A549 (cell line): ENCODE measurements around the gene TUBA4B.

Experiments
- CEBPB ChIP-seq, 2 experiments: fragments of >200 bp in 1 of 2; sonication (Bioruptor Twin) in 1 of 2; formaldehyde crosslinking in 1 of 2; IDR thresholded peaks; 2 replicates each; pipeline ENCODE4 v1.6.1; 2012 to 2016
- EHMT2 ChIP-seq: fragments of 200-600 bp; sonication (generic); IDR thresholded peaks from 2 replicates; pipeline ENCODE4 v1.6.1; 2016; ENCODE audit warnings: antibody characterized with exemption, low read depth, mild to moderate bottlenecking, moderate library complexity
- EP300 ChIP-seq, 2 experiments: fragments of >200 bp; sonication (Bioruptor Twin); formaldehyde crosslinking; IDR thresholded peaks; 2 replicates in 1 of 2; 3 replicates in 1 of 2; pipeline ENCODE4 v1.6.1; 2016 to 2017
- MAFK ChIP-seq: fragments of 450-650 bp; IDR thresholded peaks from 2 replicates; pipeline ENCODE4 v1.6.1; 2014; ENCODE audit not compliant: partially characterized antibody
- POLR2A ChIP-seq: IDR thresholded peaks from 2 replicates; pipeline ENCODE4 v1.6.1; 2012; ENCODE audit warnings: mild to moderate bottlenecking, low read length
- RAD21 ChIP-seq, 2 experiments: fragments of >200 bp in 1 of 2; sonication (Bioruptor Twin) in 1 of 2; formaldehyde crosslinking in 1 of 2; IDR thresholded peaks in 1 of 2; conservative IDR thresholded peaks in 1 of 2; 2 replicates in 1 of 2; 3 replicates in 1 of 2; pipeline ENCODE4 v1.6.1; 2012 to 2018; ENCODE audit warnings: inconsistent platforms in 1 of 2
- RARB ChIP-seq: fragments of 250-450 bp; sonication (Bioruptor Pico); IDR thresholded peaks from 2 replicates; pipeline ENCODE4 v1.8.0; 2021; ENCODE audit warnings: mild to moderate bottlenecking, moderate library complexity
- RFX5 ChIP-seq: fragments of 450-650 bp; IDR thresholded peaks from 2 replicates; pipeline ENCODE4 v1.7.1; 2014; ENCODE audit warnings: antibody characterized with exemption, mild to moderate bottlenecking, moderate library complexity
- TF ChIP-seq, protein P1 (sequence below): fragments of >200 bp; sonication (Bioruptor Twin); formaldehyde crosslinking; IDR thresholded peaks from 3 replicates; pipeline ENCODE4 v1.5.1; 2016
- TF ChIP-seq, protein P2 (sequence below): fragments of 200-600 bp; sonication (generic); IDR thresholded peaks from 2 replicates; pipeline ENCODE4 v1.6.1; 2016; ENCODE audit warnings: antibody characterized with exemption, mild to moderate bottlenecking, moderate library complexity
- TF ChIP-seq, protein P3 (sequence below): IDR thresholded peaks from 2 replicates; pipeline ENCODE4 v1.6.1; 2012

DNA sequence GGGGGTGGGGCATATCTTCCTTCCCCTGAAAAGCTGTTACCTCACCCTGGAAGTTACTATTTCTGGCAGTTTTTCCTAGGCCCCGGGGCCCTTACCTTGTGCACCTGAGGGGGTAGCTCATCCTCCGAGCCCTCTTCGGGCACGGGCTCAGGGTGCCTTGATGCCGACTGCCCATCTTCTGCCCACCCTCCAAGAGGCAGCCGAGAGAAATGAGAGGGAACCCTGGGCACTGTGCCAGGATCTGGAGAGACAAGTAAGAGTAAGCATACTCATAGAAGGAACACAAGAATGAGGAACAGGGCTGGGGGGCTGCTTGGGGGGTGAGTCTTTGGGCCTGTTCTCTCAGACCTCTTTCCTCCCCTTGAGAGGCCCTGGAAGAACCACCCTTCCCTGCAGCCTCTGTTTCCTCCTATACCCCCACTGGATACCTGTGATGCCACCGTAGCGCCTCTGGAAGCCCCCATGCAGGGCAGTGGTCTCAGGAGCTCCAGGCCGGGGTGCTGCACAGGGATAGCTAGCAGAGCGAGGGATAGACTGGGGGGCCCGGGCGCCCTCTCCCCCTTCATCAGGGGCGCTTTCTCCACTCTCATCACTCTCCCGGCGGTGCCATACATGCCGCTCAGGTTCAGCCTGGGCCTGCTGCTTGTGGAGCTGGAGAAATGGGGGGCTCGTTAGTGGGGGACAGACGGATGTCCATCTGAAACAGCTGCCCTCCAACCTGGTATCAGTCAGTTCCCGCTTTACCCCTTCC, 32.2 kb upstream of the TUBA4B start:
- TF ChIP-seq CEBPB (IDR thresholded peaks at IDR 0.05): no peak
- TF ChIP-seq RARB: no peak
- TF ChIP-seq, protein P1, sequence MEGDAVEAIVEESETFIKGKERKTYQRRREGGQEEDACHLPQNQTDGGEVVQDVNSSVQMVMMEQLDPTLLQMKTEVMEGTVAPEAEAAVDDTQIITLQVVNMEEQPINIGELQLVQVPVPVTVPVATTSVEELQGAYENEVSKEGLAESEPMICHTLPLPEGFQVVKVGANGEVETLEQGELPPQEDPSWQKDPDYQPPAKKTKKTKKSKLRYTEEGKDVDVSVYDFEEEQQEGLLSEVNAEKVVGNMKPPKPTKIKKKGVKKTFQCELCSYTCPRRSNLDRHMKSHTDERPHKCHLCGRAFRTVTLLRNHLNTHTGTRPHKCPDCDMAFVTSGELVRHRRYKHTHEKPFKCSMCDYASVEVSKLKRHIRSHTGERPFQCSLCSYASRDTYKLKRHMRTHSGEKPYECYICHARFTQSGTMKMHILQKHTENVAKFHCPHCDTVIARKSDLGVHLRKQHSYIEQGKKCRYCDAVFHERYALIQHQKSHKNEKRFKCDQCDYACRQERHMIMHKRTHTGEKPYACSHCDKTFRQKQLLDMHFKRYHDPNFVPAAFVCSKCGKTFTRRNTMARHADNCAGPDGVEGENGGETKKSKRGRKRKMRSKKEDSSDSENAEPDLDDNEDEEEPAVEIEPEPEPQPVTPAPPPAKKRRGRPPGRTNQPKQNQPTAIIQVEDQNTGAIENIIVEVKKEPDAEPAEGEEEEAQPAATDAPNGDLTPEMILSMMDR: no peak
- TF ChIP-seq MAFK: no peak
- TF ChIP-seq RAD21 (conservative IDR thresholded peaks at IDR 0.05 in 1 of 2, IDR thresholded peaks at IDR 0.05 in 1 of 2): no peak
- no peak for TF ChIP-seq EP300 (IDR thresholded peaks at IDR 0.05)
- no peak for TF ChIP-seq POLR2A
- TF ChIP-seq, protein P2, sequence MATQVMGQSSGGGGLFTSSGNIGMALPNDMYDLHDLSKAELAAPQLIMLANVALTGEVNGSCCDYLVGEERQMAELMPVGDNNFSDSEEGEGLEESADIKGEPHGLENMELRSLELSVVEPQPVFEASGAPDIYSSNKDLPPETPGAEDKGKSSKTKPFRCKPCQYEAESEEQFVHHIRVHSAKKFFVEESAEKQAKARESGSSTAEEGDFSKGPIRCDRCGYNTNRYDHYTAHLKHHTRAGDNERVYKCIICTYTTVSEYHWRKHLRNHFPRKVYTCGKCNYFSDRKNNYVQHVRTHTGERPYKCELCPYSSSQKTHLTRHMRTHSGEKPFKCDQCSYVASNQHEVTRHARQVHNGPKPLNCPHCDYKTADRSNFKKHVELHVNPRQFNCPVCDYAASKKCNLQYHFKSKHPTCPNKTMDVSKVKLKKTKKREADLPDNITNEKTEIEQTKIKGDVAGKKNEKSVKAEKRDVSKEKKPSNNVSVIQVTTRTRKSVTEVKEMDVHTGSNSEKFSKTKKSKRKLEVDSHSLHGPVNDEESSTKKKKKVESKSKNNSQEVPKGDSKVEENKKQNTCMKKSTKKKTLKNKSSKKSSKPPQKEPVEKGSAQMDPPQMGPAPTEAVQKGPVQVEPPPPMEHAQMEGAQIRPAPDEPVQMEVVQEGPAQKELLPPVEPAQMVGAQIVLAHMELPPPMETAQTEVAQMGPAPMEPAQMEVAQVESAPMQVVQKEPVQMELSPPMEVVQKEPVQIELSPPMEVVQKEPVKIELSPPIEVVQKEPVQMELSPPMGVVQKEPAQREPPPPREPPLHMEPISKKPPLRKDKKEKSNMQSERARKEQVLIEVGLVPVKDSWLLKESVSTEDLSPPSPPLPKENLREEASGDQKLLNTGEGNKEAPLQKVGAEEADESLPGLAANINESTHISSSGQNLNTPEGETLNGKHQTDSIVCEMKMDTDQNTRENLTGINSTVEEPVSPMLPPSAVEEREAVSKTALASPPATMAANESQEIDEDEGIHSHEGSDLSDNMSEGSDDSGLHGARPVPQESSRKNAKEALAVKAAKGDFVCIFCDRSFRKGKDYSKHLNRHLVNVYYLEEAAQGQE: no peak
- TF ChIP-seq, protein P3, sequence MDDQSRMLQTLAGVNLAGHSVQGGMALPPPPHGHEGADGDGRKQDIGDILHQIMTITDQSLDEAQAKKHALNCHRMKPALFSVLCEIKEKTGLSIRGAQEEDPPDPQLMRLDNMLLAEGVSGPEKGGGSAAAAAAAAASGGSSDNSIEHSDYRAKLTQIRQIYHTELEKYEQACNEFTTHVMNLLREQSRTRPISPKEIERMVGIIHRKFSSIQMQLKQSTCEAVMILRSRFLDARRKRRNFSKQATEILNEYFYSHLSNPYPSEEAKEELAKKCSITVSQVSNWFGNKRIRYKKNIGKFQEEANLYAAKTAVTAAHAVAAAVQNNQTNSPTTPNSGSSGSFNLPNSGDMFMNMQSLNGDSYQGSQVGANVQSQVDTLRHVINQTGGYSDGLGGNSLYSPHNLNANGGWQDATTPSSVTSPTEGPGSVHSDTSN: no peak
- TF ChIP-seq RFX5: no peak
- no peak for TF ChIP-seq EHMT2
